Measurements from ENCODE around the gene LAMB1.

DNA sequence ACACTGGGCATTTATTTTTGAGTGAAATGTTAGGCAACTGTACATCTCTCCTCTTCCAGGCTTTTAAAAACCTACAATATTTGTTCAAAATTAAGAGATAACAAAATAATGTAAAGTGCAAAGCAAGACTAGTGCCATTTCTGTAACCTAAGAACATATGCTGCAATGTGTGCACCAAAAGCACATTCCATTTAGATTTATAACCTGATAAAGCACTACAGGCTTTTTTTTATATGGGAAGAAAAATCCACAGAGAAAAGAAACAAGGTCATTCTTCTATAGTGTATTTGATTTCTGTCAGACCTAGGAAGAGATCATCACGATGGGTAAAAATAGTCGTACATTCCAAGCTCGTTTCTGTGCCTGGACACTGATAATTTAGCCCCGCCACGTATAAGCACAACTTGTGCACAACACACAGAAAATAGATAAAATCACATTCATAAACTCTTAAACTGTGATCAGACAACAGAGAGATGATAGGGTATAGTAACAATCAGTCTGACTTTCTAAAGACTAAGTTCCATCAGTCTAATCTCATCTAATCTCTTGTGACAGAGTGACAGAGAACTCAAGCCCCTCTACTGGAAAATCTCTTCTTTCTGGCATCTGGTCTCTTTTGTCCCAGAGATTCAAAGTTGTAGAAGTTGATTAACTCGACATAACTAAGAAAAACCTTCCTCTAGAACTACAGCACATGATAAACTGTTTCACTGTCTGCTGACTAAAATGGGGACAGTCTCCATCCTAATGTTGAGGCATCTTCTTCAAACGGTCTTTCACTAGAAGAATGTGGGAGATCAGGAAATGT is 6.7 kb downstream of the LAMB1 start:
- no peak for TF ChIP-seq POLR2A (IDR thresholded peaks at IDR 0.05)
- TF ChIP-seq, protein P1, sequence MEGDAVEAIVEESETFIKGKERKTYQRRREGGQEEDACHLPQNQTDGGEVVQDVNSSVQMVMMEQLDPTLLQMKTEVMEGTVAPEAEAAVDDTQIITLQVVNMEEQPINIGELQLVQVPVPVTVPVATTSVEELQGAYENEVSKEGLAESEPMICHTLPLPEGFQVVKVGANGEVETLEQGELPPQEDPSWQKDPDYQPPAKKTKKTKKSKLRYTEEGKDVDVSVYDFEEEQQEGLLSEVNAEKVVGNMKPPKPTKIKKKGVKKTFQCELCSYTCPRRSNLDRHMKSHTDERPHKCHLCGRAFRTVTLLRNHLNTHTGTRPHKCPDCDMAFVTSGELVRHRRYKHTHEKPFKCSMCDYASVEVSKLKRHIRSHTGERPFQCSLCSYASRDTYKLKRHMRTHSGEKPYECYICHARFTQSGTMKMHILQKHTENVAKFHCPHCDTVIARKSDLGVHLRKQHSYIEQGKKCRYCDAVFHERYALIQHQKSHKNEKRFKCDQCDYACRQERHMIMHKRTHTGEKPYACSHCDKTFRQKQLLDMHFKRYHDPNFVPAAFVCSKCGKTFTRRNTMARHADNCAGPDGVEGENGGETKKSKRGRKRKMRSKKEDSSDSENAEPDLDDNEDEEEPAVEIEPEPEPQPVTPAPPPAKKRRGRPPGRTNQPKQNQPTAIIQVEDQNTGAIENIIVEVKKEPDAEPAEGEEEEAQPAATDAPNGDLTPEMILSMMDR (IDR thresholded peaks at IDR 0.05) = no peak

All from breast epithelium (tissue), 3 donors.